ENCODE measurements around the gene CNTNAP2.

Gene CNTNAP2

GRCh38 chr7:147805996-147806576 is 1689.5 kb downstream of the CNTNAP2 start:
- peak; percentile 17 for TF ChIP-seq CTCF (conservative IDR thresholded peaks at IDR 0.05; ENCODE audit: control insufficient read depth, insufficient read depth, low read depth, low read length)
- no peak for DNase-seq (ENCODE audit: low read depth)
- H3K4me3 ChIP-seq (ENCODE audit: control insufficient read depth, low read depth, low read length) = no peak overlapping the region

GRCh38 chr7:147809786-147810185 is 1693.2 kb downstream of the CNTNAP2 start:
- DNase-seq (ENCODE audit: low read depth) = no peak
- TF ChIP-seq CTCF (conservative IDR thresholded peaks at IDR 0.05; ENCODE audit: control insufficient read depth, insufficient read depth, low read depth, low read length) = no peak
- no peak overlapping the region for H3K4me3 ChIP-seq (ENCODE audit: control insufficient read depth, low read depth, low read length)

GRCh38 chr7:147810269-147810668 is 1693.7 kb downstream of the CNTNAP2 start:
- no peak for TF ChIP-seq CTCF (conservative IDR thresholded peaks at IDR 0.05; ENCODE audit: control insufficient read depth, insufficient read depth, low read depth, low read length)
- DNase-seq (ENCODE audit: low read depth) = no peak
- no peak overlapping the region for H3K4me3 ChIP-seq (ENCODE audit: control insufficient read depth, low read depth, low read length)

GRCh38 chr7:147811923-147812322 is 1695.3 kb downstream of the CNTNAP2 start:
- no peak for TF ChIP-seq CTCF (conservative IDR thresholded peaks at IDR 0.05; ENCODE audit: control insufficient read depth, insufficient read depth, low read depth, low read length)
- no peak for DNase-seq (ENCODE audit: low read depth)
- H3K4me3 ChIP-seq (ENCODE audit: control insufficient read depth, low read depth, low read length) = no peak overlapping the region

GRCh38 chr7:147813316-147813715 is 1696.7 kb downstream of the CNTNAP2 start:
- no peak overlapping the region for H3K4me3 ChIP-seq (ENCODE audit: control insufficient read depth, low read depth, low read length)
- TF ChIP-seq CTCF (conservative IDR thresholded peaks at IDR 0.05; ENCODE audit: control insufficient read depth, insufficient read depth, low read depth, low read length) = no peak
- DNase-seq (ENCODE audit: low read depth) = no peak

- no peak overlapping the region for H3K4me3 ChIP-seq (ENCODE audit: control insufficient read depth, low read depth, low read length)
- no peak for DNase-seq (ENCODE audit: low read depth)
- no peak for TF ChIP-seq CTCF (conservative IDR thresholded peaks at IDR 0.05; ENCODE audit: control insufficient read depth, insufficient read depth, low read depth, low read length)
Measured at GRCh38 chr7:147818317-147818716, 1701.7 kb downstream of the CNTNAP2 start.

GRCh38 chr7:147824671-147825070 is 1708.1 kb downstream of the CNTNAP2 start:
- TF ChIP-seq CTCF (conservative IDR thresholded peaks at IDR 0.05; ENCODE audit: control insufficient read depth, insufficient read depth, low read depth, low read length) = no peak
- no peak overlapping the region for H3K4me3 ChIP-seq (ENCODE audit: control insufficient read depth, low read depth, low read length)
- DNase-seq (ENCODE audit: low read depth) = no peak

Measured in fibroblast of mammary gland (primary cell).